PC-9 (cell line): ENCODE data around the gene FOXN1. TPM values are rescaled to one million over a fixed set of nuclear protein-coding genes. Genes with fewer than 3 reads are reported as not detected.

Experiments used
- BruUV-seq: library from RNA; stranded (reverse); fragments of 400-500 nt; replicated peaks from 2 replicates; lab custom pipeline; 2021; lab: Mats Ljungman, UMichigan
- CTCF ChIA-PET: fragments of 300-600 bp; sonication (Branson Sonifier 250); formaldehyde crosslinking; loops from one replicate; lab custom pipeline; 2022; ENCODE audit warnings: antibody characterized with exemption; lab: Charles Lee
- POLR2A ChIA-PET: fragments of 300-600 bp; sonication (Branson Sonifier 250); formaldehyde crosslinking; loops from one replicate; lab custom pipeline; 2022; ENCODE audit warnings: antibody characterized with exemption; ENCODE audit not compliant: unreplicated experiment; lab: Charles Lee
- DNase-seq, 2 experiments: peaks; one replicate each; pipeline versions ENCODE4 v3.0.0 to v3.0.0-alpha.2; 2015 to 2022; ENCODE audit warnings: mixed read lengths in 1 of 2
- H2AFZ ChIP-seq: fragments of 200-600 bp; sonication (generic); 2 replicates; pipeline ENCODE4 v1.8.1; 2017; ENCODE audit warnings: antibody characterized with exemption
- H3F3A ChIP-seq: fragments of 200-600 bp; sonication (generic); 2 replicates; pipeline ENCODE4 v1.8.1; 2017; ENCODE audit warnings: antibody characterized with exemption, mild to moderate bottlenecking, low read depth; ENCODE audit not compliant: insufficient read depth
- H3K27ac ChIP-seq: fragments of 200-600 bp; sonication (generic); 2 replicates; pipeline ENCODE4 v1.6.1; 2016; ENCODE audit warnings: mixed run types
- H3K27me3 ChIP-seq: fragments of 200-600 bp; sonication (generic); 2 replicates; pipeline ENCODE4 v1.6.1; 2016; ENCODE audit warnings: low read depth, mixed run types; ENCODE audit not compliant: insufficient read depth
- H3K36me3 ChIP-seq: fragments of 200-600 bp; sonication (generic); 2 replicates; pipeline ENCODE4 v1.6.1; 2016; ENCODE audit warnings: low read depth, mixed run types
- H3K4me1 ChIP-seq: fragments of 200-600 bp; sonication (generic); replicated peaks from 2 replicates; pipeline ENCODE4 v1.6.1; 2016; ENCODE audit warnings: mixed run types; ENCODE audit not compliant: insufficient read depth
- H3K4me2 ChIP-seq: fragments of 200-600 bp; sonication (generic); 2 replicates; pipeline ENCODE4 v1.6.1; 2017; ENCODE audit warnings: mixed run types
- H3K4me3 ChIP-seq: fragments of 200-600 bp; sonication (generic); 2 replicates; pipeline ENCODE4 v1.6.1; 2016; ENCODE audit warnings: mixed run types
- H3K79me2 ChIP-seq: fragments of 200-600 bp; sonication (generic); 2 replicates; pipeline ENCODE4 v1.6.1; 2017; ENCODE audit warnings: low read depth, mixed run types
- H3K9me2 ChIP-seq: fragments of 200-600 bp; sonication (generic); 2 replicates; pipeline ENCODE4 v1.8.1; 2017; ENCODE audit warnings: mild to moderate bottlenecking; ENCODE audit not compliant: insufficient read depth
- H3K9me3 ChIP-seq: fragments of 200-600 bp; sonication (generic); 2 replicates; pipeline ENCODE4 v1.8.1; 2016; ENCODE audit warnings: low read depth; ENCODE audit not compliant: insufficient read depth
- H4K20me1 ChIP-seq: fragments of 200-600 bp; sonication (generic); 2 replicates; pipeline ENCODE4 v1.8.1; 2017; ENCODE audit not compliant: insufficient read depth
- CTCF ChIP-seq: fragments of 200-600 bp; sonication (generic); conservative IDR thresholded peaks from 2 replicates; pipeline ENCODE4 v1.6.1; 2017; ENCODE audit warnings: mixed run types, antibody characterized with exemption, mild to moderate bottlenecking, moderate library complexity
- EZH2 ChIP-seq: fragments of 200-600 bp; sonication (generic); IDR thresholded peaks from 2 replicates; pipeline ENCODE4 v1.8.0; 2017; ENCODE audit warnings: antibody characterized with exemption, low read depth
- intact Hi-C: fragments of 100-400 bp; cut with micrococcal nuclease; formaldehyde crosslinking; loops from one replicate; pipeline ENCODE4 v1.10.0; 2022; ENCODE audit not compliant: unreplicated experiment
- total RNA-seq: library from RNA; stranded (reverse); gene quantifications from 2 replicates; pipeline ENCODE4 v1.2.3, GENCODE V29; 2021

The FOXN1 gene
- total RNA-seq, 1 experiment from 2014 or later, result not detected

DNA sequence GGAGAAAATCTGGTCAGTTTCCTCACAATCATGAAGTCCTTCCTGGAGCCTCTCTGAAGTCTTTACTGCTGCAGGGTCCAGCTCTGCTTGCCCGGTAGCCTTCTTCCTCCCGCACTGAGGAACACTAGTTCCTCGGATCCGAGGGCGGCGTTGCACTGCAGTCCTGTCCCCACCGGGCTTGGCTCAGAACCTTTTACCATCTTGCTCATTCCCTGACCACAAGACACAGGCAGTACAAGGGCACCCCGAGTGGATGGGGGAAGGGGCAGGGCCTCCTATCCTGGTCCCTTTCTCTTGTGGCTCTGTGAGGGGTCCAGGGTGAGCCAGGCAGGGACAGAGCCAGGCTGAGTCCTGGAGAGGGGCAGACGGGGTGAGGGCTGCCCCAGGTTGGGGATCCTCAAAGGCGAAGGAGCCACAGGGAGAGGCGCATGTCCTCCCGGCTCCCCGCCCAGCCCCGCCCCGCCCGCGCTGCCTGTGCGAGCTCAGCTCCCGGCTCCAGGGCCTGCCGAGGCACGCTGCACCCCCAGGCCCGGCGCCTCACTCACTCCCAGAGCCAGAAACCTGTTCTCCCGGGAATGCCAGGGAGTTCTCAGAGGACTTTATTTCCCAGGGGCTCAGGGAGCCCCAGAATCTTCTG, 1.5 kb downstream of the FOXN1 start:
- Histone ChIP-seq H3K4me1 (no peaks in the 10 kb centered on the region), H3K27ac (no peak overlapping the region), H2AFZ (no peak overlapping the region), H3K27me3 (peaks cover 77% of the 10 kb centered on the region), H3K79me2 (no peaks in the 10 kb centered on the region), H3F3A (no peaks in the 10 kb centered on the region), H4K20me1 (no peaks in the 10 kb centered on the region), H3K9me3 (no peaks in the 10 kb centered on the region), H3K9me2 (no peaks in the 10 kb centered on the region), H3K4me2 (peak overlapping the region; percentile 39), H3K4me3 (no peak overlapping the region), H3K36me3 (no peaks in the 10 kb centered on the region)
- intact Hi-C loops, result no loop called here
- ChIA-PET CTCF (no interaction called here), POLR2A (interaction anchor here (0.6 kb wide), 1 partner anchor 64 kb away, joined by 5 read pairs; the partner anchor contains the start of gene PIGS)
- no TSS peak for BruUV-seq
- no peak for TF ChIP-seq EZH2
- TF ChIP-seq CTCF, result no peak
- no peak for DNase-seq

DNA sequence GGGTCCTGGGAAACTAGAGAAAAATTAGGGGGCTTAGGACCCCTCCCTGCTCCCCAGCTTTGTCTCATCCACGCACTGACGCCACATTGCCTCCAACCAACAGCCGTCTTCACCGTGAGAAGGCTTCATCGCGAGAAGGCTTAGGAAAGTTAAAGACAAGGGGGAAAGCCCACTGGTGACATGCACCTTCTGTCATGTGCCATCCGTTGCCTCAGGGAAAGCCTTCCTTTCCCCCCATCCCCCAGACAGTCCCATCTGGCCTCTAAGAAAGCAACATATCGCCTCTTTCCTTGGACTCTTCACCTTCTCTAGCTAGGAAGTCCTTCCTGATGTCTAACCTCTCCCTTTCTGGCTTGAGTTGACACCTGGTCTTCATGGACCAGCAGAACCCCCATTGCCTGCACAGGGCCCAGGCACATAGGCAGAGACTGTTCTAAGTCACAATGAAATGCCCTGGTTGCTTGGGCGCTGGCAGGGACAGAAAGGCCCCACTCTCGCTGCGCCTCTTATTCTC, 2.1 kb downstream of the FOXN1 start:
- no peak overlapping the region for H2AFZ ChIP-seq
- H3K27ac ChIP-seq, result no peak overlapping the region
- H4K20me1 ChIP-seq, result no peaks in the 10 kb centered on the region
- peak overlapping the region; percentile 39; the same call in 1 of the 2 replicates for H3K4me2 ChIP-seq
- H3K9me2 ChIP-seq, result no peaks in the 10 kb centered on the region
- TF ChIP-seq EZH2 (no peak), CTCF (no peak)
- H3K4me3 ChIP-seq, result no peak overlapping the region
- CTCF ChIA-PET, result no interaction called here
- H3K36me3 ChIP-seq, result no peaks in the 10 kb centered on the region
- H3K27me3 ChIP-seq, result peaks cover 82% of the 10 kb centered on the region
- H3K79me2 ChIP-seq, result no peaks in the 10 kb centered on the region
- no peaks in the 10 kb centered on the region for H3K4me1 ChIP-seq
- DNase-seq, result no peak
- no peaks in the 10 kb centered on the region for H3F3A ChIP-seq
- no TSS peak for BruUV-seq
- POLR2A ChIA-PET, result no interaction called here
- H3K9me3 ChIP-seq, result no peaks in the 10 kb centered on the region
- intact Hi-C loops, result no loop called here

DNA sequence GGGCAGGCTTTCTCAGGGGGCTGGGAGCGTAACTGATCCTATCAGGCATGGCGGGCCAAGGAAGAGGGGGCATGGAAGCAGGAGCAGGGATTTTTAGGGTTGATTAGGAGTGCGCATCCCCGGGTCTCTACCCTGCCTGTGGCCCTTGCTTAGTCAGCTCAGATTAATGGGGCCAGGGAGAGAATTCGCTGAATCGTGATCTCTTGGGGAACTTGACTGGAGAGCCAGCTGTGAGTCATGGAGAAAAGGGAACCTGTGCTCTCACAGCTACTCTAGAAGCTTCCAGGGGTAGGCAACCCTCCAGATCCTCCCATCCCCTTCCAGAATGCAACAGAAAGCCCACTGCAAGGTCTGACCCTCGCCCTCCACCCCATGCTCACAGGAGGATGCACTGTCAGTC, 3.6 kb downstream of the FOXN1 start:
- Histone ChIP-seq H4K20me1 (no peaks in the 10 kb centered on the region), H3K27ac (no peak overlapping the region), H3K4me3 (no peak overlapping the region), H3K36me3 (no peaks in the 10 kb centered on the region), H2AFZ (no peak overlapping the region), H3F3A (no peaks in the 10 kb centered on the region), H3K27me3 (peaks cover 92% of the 10 kb centered on the region), H3K4me1 (no peaks in the 10 kb centered on the region; the same call in 1 of the 2 replicates), H3K9me2 (no peaks in the 10 kb centered on the region), H3K79me2 (no peaks in the 10 kb centered on the region), H3K9me3 (no peaks in the 10 kb centered on the region), H3K4me2 (no peak overlapping the region)
- TF ChIP-seq CTCF (no peak), EZH2 (no peak)
- no peak for DNase-seq
- intact Hi-C loops, result no loop called here
- CTCF ChIA-PET, result no interaction called here
- POLR2A ChIA-PET, result no interaction called here
- BruUV-seq, result no TSS peak
